Retina (tissue), 1 donor: ENCODE measurements around the gene PTPRN2.
"Not testable (repeated sequence)": the region's sequence is repeated elsewhere in the genome, so short reads cannot be mapped to it uniquely, and the experiment has no call there.

Source experiments
- DNase-seq: peaks from one replicate; pipeline ENCODE4 v3.0.0-alpha.2; 2016

Gene PTPRN2

GRCh38 chr7:157501581-157501980 lies 1086.0 kb downstream of the PTPRN2 start:
- DNase-seq, result no peak

GRCh38 chr7:157500989-157501540 lies 1086.6 kb downstream of the PTPRN2 start:
- DNase-seq, result not testable (repeated sequence)

- DNase-seq, result no peak
These were observed 1087.3 kb downstream of the PTPRN2 start for GRCh38 chr7:157500171-157500960.

GRCh38 chr7:157499835-157500153 lies 1087.8 kb downstream of the PTPRN2 start:
- DNase-seq, result no peak

GRCh38 chr7:157499121-157499834 lies 1088.3 kb downstream of the PTPRN2 start:
- DNase-seq, result no peak

GRCh38 chr7:157498657-157499056 lies 1089.0 kb downstream of the PTPRN2 start:
- peak; percentile 61 for DNase-seq

- no peak for DNase-seq
These were observed 1089.6 kb downstream of the PTPRN2 start for GRCh38 chr7:157497744-157498651.

- DNase-seq, result no peak
These were observed 1090.3 kb downstream of the PTPRN2 start for GRCh38 chr7:157497367-157497743.

- no peak for DNase-seq
These were observed 1091.0 kb downstream of the PTPRN2 start for GRCh38 chr7:157496416-157497275.

GRCh38 chr7:157495594-157495993 lies 1092.0 kb downstream of the PTPRN2 start:
- no peak for DNase-seq

- no peak for DNase-seq
These were observed 1092.5 kb downstream of the PTPRN2 start for GRCh38 chr7:157495177-157495553.

GRCh38 chr7:157494506-157495176 lies 1093.0 kb downstream of the PTPRN2 start:
- no peak for DNase-seq

- DNase-seq, result no peak
These were observed 1093.8 kb downstream of the PTPRN2 start for GRCh38 chr7:157493776-157494175.

- DNase-seq, result no peak
These were observed 1094.6 kb downstream of the PTPRN2 start for GRCh38 chr7:157493017-157493416.

GRCh38 chr7:157490465-157490912 lies 1097.1 kb downstream of the PTPRN2 start:
- DNase-seq, result no peak

GRCh38 chr7:157489870-157490269 lies 1097.8 kb downstream of the PTPRN2 start:
- DNase-seq, result not testable (repeated sequence)
